Activated CD4-positive, alpha-beta T cell treated with anti-CD3 and anti-CD28 coated beads, Interleukin-2, amount 50 U/mL, for 48 hours (primary cell): ENCODE measurements around the gene SLC4A2.

Source experiments
- DNase-seq, 2 experiments: peaks; one replicate each; pipeline ENCODE4 v3.0.0-alpha.2; 2020

Gene SLC4A2

GRCh38 chr7:151065516-151065915 lies 6.1 kb downstream of the SLC4A2 start:
- DNase-seq = no peak

GRCh38 chr7:151066273-151066974 lies 7.0 kb downstream of the SLC4A2 start:
- DNase-seq = no peak

- DNase-seq = no peak
Measured at GRCh38 chr7:151068069-151068773, 8.8 kb downstream of the SLC4A2 start.

GRCh38 chr7:151069841-151070573 lies 10.6 kb downstream of the SLC4A2 start:
- DNase-seq = no peak

- DNase-seq = no peak
Measured at GRCh38 chr7:151070574-151070960, 11.2 kb downstream of the SLC4A2 start.

GRCh38 chr7:151071032-151071866 lies 11.9 kb downstream of the SLC4A2 start:
- DNase-seq = no peak

GRCh38 chr7:151073990-151074389 lies 14.6 kb downstream of the SLC4A2 start:
- no peak for DNase-seq

- DNase-seq = no peak
Measured at GRCh38 chr7:151074817-151075661, 15.7 kb downstream of the SLC4A2 start.

- DNase-seq = no peak
Measured at GRCh38 chr7:151075662-151075971, 16.2 kb downstream of the SLC4A2 start.

- no peak for DNase-seq
Measured at GRCh38 chr7:151075978-151076426, 16.6 kb downstream of the SLC4A2 start.

- peak in 1 of 2 experiments; percentile 41 for DNase-seq
Measured at GRCh38 chr7:151076863-151077704, 17.7 kb downstream of the SLC4A2 start.

GRCh38 chr7:151077705-151078232 lies 18.4 kb downstream of the SLC4A2 start:
- DNase-seq = no peak

GRCh38 chr7:151078233-151079040 lies 19.0 kb downstream of the SLC4A2 start:
- no peak for DNase-seq

- no peak for DNase-seq
Measured at GRCh38 chr7:151079199-151079910, 20.0 kb downstream of the SLC4A2 start.

GRCh38 chr7:151080067-151080521 lies 20.7 kb downstream of the SLC4A2 start:
- DNase-seq = no peak

GRCh38 chr7:151080522-151081169 lies 21.3 kb downstream of the SLC4A2 start, which contains the start of gene FASTK:
FASTK (minus strand) TSS chr7:151080809; CDS start chr7:151080766, 43 bp downstream.
- peak; percentile 86 to 90 for DNase-seq

GRCh38 chr7:151081170-151082101 lies 22.0 kb downstream of the SLC4A2 start:
- DNase-seq = no peak
